Activated T-cell treated with anti-CD3 and anti-CD28 coated beads for 1 hour (primary cell): ENCODE results near the gene RERE.
A peak's percentile ranks its signal among the peaks of the same experiment; 100 is the strongest.

Experiments used
- DNase-seq: peaks from one replicate; pipeline ENCODE4 v3.0.0-alpha.2; 2020; ENCODE audit warnings: low read depth

The RERE gene

DNA sequence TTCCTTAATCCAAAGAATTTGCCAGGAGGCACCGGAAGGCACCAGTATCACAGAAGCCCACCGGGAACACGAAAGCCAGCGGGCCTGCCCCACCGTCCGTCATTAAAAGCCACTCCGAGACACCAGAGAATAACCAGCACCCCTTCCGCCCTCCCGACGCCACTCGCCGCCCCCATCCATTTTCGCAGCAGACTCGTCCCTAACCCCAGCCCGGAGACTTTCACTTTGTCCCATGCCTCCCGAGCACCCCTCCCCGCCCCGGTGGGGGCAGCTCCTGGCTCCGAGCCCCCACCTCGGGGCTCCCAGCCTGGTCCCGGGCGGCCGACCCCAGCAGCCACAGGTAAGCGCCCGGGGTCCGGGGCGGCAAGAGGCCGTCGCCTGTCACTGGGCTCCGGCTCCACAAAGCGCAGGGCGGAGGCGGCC lies 394.2 kb downstream of the RERE start:
- peak; percentile 24 for DNase-seq

DNA sequence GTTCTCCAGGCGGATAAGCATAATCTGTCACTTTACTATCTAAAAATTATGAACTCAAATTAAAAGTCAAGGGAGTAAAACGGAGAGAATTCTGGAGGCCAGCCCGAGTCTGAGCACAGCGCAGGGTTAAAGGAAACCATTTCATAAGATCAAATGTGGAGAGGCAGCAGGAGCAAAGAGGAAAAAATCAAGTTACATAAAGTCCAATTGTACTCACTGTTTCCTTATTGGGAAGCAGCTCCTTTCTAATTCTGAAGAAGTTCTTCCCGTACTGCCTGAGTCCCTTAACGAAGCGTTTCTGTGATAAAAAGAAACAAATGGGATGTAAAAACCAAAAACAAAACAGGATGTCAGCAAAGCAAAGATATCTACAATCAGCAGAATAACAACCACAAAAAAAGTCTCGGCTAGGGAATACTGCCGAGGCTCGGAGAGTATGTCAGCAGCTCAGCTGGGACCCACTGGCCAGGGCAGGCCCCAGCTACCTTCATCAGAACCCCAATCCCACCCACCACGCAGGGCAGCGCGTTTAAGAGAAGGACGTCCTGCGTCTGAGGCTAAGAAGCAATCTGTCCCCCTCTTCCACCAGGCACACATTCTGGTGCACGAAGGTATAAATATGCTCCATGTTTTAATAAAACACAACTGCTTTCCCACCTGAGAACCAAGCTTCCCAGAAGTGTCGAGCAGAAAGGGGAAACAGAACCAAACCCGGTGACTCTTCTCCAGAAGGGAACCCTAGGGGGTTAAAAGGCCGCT lies 394.8 kb downstream of the RERE start:
- no peak for DNase-seq

DNA sequence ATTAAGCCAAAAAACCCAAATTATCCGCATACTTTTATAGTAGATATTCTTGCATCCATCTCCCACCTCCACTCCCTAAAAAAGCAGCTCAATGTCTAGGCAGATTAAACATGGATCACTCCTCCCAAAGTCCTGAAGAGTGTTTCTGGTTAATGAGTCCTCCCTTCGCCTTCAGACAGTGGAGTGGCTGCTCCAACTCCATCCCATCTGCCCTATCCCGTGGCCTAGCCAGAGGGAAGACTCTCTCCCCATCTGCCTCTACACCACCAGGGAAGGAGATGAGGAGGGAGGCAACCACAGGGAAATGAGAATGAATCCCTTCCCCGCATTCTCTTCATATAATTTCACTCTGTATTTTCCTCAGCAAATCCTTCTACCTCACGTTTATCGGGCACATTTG lies 395.7 kb downstream of the RERE start:
- no peak for DNase-seq

DNA sequence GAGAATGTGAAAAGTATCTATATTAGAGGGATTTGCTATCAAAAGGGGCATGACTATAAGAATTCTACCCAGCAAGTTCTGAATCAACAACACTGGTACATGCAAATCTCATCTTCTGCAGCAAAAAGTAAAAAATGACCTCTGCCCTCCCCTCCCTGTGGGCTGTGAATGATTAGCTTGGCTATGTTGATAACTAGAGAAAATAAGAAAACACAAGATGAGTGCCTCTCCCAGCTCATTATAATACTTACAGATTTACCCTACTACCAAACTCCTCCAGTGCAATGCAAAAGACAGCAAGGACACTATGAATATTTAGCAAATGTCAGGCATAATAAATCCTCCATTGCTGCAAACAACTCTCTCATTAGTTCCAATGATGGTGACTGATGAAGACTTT lies 397.1 kb downstream of the RERE start:
- DNase-seq: no peak

DNA sequence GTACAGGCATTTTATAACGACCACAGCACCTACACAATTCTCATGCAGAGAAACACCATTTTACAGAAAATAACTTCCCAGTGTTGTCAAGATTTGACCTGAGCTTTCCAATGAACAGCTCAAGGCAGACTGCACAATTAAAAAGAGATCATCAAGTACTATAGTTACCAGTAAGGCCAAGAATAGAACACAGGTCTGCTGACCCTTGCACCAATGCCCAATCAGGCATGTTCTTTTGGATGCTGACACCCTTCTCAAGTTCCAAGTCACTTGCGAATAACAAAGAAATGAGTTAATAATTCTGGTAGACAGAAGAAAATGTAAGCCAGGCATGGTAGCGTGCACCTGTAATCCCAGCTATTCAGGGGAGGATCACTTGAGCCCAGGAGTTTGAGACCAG lies 397.6 kb downstream of the RERE start:
- no peak for DNase-seq

DNA sequence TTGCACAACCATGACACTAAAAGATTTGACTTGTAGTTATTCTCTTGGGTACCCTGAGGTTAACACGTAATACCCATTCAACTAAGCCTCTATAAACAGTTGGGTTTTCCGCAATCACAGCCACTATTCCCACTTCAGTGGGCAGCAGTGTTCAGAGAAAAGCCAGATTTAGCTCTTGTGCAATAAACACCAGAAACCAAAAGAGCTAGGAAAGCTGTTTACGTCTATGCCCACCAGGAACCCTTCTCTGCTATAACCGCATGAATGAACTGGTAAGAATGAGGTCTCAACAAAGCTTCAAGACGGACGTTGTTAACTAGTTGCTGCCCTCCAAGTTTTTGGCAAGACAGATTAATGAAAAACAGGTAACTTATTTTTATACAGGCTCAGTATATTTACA lies 398.3 kb downstream of the RERE start:
- DNase-seq: no peak

DNA sequence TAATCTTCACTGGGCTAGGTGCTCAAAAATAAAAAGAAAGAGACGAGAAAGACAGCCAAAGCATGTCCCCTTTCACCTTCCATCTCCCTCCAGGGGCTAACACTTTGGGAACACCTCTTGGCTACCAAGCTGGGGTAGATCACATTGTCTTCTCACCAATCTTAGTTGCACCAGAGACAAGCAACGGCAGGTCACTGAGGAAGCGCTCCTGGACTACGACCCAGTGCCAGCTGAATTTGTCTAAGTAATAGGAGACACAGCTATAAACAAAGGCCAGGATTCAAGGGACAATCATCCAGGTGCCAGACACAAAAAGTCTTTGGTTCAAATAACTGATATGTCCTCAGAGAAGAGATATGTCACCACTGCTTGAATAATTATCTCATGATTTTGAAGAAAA lies 399.1 kb downstream of the RERE start:
- DNase-seq: no peak

DNA sequence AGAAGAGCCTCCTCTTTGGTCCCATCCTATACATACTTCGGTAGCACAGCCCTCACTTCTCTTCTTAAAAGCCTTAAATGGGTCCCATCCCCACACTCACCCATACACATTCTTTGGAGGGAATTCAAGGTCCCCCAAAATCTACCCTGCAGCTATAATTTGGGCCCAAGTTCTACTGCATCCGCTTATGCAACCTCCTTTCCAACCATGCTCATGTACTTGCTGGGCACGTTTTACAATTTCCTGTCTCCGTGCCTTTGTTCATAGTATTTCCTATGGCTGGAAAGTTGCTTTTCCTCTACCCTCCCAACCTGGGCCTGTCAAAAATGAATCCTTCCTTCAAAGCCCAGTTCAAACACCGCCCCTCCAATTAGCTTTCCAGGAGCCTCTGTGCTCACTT lies 399.8 kb downstream of the RERE start:
- DNase-seq: no peak

DNA sequence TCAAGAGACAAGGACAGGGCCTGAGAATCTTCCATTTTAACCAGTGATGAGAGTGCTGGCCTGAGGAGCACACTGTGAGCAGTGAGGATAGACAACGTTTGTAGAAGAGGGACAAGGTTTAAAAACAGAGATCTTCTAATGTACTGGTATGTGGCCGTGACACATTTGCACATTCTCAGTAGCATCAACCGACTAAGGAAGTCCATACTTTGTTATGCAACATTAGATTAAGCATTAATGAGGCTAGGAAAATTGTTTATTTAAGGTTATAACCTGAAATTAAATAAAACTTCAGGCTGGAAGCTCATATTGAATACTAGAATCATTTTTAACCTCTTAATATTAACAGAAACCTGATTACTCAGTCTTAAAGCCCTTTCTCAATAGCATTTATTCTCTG lies 400.6 kb downstream of the RERE start:
- DNase-seq: no peak

DNA sequence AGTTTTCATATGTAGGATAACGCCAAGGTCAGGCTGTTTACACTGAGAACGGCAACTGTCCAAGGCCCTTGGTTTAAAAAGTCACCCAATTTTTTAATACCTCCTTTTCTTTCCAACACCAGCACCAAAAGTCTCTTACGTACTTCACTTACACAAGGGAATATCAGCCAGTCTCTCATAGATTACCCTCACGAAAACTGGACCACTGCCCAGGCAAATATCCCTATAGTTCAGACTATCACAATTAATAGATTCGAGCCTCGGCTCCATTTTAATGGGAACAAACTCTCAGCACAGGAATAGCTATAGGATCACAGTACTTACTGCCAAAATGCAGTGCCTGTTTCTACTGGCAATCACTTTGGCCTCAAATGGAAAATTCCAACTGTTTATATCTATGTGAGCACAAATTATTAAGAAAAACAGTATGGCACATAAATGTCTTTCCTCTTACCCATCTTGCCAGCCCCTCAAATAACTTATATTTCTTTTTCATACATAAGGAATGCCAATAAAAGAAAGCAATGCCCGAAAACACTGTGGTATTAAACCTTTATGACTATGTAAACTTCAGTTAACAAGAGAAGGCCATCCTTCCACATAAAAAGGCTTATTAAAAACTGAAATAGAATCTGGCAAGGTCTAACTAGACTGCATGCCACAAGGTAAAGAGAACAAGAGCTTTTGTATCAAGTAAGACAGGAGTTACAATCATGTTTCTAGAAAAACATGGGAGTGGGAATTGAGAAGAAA lies 401.7 kb downstream of the RERE start:
- no peak for DNase-seq

DNA sequence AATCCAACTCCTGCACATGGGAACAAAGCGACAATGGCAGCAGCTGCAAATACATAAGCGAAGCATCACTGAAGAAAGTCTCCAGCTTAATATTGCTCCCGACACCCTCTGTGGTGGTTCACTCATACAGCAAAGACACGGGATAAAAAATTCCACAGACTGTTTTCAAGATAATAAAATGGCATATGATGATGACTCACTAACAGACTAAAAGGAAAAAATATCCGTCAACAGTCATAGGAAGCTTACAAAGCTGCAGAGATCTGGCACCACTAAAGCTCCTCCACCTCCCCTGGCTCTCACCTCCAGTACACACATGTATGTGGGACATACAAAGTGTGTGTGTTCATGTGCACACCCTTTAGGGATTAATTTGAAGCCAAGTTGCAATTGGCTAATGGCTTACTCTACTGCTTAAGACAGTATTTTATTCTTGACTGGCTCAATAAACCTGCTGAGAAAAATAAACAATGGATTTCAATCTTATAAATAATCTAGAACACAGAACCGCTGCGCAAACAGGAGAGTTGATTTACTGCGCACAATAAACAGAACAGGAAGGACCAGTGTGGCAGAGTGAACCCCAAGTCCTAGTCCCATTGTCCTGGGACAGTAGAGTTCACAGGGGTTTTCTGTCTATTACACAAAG lies 405.1 kb downstream of the RERE start:
- no peak for DNase-seq

DNA sequence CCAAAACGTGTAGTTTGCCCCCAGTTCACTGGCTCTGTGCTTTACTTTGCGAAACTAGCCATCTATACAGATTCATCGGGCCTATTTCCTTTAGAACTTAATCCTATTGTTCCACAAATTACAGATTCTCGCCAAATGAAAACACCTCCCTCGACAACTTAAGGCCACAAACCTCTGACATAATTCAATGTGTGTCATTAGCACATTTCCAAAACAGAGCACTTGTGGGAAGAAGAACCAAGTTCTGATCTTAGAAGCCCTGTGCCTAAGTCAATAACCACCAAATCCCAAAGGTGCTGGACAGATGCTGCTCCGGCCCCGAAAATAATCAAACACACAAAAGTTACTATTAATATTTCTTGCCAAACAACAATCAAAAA lies 405.6 kb downstream of the RERE start:
- no peak for DNase-seq

DNA sequence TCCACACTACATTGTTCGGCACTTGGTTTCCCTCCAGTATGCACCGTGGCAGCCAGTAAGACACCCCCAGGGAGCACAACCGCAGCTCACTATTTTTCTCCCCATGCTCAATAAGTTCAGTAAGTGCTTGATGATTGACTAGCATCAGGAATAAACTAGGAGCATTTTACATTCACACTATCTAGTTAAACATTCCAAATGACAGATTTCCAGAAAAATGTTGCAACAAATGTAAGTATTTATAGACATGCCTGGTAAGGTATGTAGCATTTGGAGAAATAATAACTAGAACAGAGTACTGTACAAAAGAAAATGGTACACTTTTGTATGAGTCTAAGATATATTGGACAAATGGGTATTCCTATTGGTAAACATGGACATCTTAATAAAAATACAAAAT lies 406.6 kb downstream of the RERE start:
- DNase-seq: no peak

DNA sequence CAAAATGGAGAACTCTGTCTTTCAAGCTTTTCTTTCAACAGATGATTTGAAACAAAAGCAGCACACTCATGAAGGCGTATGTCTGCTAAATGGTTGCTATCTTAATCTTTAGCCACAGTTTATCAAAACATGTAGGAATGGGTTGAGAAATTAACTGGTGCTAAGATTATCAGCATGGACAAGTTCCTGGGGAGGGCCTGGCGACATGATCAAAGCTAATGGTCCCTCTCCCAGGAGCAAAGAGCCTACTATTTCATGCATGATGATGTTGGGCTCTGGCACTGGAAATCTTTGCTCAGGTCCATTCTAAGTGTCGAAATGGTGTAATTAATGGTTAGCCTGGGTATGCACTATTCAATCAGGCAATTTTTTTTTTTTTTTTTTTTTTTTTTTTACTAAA lies 407.8 kb downstream of the RERE start:
- no peak for DNase-seq

DNA sequence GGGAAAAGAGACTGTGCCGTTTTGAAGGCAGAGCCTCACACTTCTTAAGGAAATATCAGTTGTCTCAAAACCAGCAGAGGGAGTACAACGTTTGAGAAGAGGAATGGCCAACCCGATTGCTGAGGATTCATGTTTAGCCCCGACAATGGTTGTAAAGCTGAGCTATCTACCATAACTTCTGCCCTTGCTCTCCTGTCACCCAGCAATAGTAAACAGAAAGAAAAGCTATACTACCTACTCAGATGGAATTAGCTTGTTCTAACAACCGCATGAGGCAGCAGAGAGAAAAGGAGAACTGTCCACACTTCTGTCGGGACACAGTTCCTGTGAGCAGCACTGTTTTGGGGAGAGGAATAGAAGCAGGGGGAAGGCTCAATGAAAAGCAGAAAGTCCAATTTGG lies 408.3 kb downstream of the RERE start:
- DNase-seq: no peak

DNA sequence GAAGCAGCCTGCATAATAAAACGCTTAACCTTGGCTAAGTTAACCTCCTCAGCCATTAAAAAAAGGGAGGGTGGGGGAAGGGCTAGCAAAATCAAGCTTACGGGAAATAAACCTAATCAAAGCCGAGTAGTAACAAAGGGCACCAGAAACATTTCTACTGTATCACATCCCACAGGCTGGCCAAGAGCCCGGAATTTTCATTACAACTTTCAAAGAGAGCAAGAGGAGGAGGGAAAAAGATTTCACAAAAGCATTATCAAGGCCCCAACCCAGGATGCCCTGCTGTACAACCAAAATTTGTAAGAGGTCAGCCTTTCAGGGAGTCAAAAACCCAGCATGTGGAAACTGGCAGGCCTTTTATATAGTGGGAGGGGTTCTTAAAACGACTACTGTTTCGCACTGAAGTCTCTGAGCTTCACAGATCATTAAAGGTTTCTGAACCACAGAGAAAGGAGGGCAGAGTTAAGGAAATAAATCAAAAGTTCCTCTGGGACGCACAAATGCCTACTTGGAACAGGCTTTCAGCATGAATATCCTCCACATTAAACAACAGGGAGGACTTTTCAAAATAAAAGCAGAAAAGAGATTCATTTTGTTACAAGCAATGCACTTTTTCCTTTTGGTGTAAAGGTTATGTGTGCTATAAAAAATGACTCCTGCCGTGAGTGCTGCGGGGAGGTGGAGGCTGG lies 409.1 kb downstream of the RERE start:
- DNase-seq: no peak

DNA sequence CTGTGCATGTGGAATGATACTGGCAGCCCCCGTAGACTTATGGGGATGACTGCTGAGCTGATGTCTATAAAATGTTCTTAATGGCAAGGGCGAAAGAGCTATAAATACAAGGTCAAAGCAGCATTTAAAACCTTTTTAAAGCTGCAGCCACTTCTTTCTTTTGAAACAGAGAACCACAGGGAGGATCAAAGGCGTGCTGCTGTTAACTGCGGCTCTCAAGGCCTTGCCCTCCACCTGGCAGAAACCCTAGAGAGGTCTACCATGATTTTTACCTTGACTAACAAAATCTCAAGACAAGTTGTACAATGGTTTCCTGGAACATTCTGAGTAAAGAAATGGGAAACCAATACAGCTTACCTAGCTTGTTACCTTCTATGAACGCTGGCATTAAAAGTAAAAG lies 409.8 kb downstream of the RERE start:
- no peak for DNase-seq

DNA sequence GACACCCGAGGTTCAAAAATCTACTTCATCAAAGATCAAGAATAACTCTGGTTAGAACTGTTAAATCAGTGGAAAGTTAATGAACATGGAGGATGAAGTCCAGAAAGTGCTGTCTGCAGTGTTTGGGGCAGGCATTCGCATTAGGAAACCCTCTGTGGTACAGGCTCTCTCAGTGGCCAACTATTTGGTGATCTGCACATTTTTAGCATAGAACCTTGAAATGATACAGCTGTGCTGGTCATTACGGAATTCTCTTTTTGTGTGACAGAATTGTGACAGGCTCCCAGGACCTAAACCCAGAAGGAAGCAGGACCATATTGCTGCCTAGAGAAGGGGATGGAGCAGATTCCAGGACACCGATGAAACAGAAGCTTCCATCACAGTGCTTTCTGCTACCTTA lies 410.5 kb downstream of the RERE start:
- DNase-seq: no peak

DNA sequence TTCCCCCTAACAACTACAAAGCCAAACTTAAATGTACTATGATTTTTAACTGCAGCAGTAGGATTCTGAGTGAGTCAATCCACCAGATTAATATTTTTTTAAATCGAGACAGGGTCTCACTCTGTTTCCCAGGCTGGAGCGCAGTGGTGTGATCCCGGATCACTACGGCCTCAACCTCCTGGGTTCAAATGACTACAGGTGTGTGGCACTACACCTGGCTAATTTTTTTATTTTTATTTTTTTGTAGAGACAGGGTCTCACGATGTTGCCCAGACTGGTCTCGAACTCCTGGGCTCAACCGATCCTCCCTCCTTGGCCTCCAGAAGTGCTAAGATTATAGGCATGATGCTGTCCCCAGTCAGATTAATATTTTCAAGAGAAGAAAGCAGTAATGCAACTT lies 411.4 kb downstream of the RERE start:
- DNase-seq: no peak

DNA sequence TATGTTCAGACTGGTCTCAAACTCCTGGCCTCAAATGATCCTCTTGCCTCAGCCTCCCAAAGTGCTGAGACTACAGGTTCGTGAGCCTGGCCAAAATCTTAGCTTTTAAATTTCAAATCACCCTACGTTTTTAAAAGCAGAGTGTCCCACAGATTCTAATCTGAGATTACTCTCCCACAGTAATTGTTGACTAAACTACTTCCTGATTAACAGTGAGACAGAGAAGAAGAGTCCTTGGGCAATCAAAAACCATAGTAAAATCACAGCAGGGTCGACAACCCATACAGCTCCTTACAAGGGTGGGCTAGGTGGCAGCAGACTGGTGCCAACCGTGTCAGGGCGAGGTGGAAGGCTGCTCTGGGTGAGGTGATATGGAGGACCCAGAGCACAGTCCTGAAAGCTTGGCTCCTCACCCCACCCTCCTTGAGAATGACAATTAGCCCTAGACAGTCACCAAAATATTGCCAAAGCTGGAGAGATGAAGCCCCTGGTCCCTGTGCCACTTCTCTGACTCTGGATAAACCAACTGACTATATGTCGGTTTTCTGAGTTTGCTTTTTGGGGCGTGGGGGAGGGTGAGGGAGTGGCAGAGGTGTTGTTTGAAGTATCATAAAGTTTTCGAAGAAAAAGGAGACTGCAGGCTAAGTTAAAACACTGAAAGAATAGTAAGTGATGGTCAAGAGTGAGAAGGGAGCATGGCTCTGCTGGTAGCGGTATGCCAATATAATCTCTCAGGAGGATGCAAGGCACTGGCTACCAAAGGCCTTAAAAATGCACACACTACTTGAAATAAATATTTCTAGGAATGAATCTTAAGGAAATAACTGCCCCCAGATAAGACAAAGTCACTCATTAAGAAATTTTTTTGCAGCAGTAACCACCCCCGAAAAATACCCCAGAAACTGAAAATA lies 412.7 kb downstream of the RERE start:
- no peak for DNase-seq

DNA sequence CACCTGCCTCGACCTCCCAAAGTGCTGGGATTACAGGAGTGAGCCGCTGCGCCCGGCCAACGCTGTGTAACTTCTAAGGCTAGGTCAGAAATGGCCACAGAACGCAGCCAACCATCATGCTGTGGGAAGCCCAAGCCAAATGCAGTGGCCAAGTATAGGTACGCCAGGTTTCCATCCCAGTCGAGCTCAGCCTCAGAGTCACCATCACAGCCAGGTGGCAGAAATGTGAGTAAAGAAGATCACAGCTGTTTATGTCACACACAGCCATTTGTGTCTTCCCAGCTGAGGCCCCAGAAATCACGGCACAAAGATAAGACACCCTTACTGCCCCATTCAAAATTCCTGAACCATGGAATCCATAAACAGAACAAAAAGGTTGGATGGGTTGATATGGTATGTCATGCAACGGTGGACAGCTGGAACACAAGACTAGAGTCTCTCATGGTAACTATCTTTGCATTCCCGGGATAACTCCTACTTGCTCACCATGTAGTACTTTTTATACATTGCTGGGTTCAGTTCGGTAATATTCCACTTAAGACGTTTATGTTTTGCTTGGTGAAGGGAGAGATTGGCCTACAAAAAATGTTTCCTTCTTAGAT lies 415.2 kb downstream of the RERE start:
- no peak for DNase-seq
